ENCODE results near the gene PTPRA. TPM values are rescaled to one million over a fixed set of nuclear protein-coding genes. Genes with fewer than 3 reads are reported as not detected.
"Not testable (repeated sequence)": the region's sequence is repeated elsewhere in the genome, so short reads cannot be mapped to it uniquely, and the experiment has no call there.

Gene PTPRA
- total RNA-seq, 1 donor from 2014 or later = 54.3 TPM

DNA sequence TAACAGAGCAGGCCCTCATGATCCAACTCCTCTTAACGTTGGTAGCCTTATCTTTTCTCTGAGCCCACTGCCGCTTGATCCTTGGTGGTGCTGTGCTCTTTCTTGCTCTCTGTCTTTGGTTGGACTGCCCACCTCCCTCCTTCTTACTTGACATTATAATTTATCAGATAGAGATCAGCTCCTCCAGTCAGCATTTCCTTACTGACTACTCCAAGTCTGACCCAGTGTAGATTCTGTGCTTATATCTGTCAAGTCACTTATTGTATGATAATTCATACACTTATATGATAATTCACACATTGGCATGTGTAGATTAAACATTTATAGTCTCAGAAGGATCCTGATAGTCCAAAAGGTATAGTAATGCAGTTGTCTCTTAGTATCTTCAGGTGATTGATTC is 18.1 kb downstream of the PTPRA start:
- Mint-ChIP-seq H3K9me3 (ENCODE audit: low read depth) (peaks cover 3% of the 10 kb centered on the region), H3K4me1 (ENCODE audit: low read depth) (peaks cover 20% of the 10 kb centered on the region), H3K4me3 (ENCODE audit: unreplicated experiment) (no peak overlapping the region), H3K27me3 (ENCODE audit: low read depth) (no peaks in the 10 kb centered on the region), H3K36me3 (ENCODE audit: low read depth) (peaks cover under 1% of the 10 kb centered on the region), H3K27ac (ENCODE audit: unreplicated experiment) (no peak overlapping the region)
- DNase-seq (ENCODE audit: low spot score) = no peak
- TF ChIP-seq, protein P1, sequence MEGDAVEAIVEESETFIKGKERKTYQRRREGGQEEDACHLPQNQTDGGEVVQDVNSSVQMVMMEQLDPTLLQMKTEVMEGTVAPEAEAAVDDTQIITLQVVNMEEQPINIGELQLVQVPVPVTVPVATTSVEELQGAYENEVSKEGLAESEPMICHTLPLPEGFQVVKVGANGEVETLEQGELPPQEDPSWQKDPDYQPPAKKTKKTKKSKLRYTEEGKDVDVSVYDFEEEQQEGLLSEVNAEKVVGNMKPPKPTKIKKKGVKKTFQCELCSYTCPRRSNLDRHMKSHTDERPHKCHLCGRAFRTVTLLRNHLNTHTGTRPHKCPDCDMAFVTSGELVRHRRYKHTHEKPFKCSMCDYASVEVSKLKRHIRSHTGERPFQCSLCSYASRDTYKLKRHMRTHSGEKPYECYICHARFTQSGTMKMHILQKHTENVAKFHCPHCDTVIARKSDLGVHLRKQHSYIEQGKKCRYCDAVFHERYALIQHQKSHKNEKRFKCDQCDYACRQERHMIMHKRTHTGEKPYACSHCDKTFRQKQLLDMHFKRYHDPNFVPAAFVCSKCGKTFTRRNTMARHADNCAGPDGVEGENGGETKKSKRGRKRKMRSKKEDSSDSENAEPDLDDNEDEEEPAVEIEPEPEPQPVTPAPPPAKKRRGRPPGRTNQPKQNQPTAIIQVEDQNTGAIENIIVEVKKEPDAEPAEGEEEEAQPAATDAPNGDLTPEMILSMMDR (IDR thresholded peaks at IDR 0.05) = no peak

DNA sequence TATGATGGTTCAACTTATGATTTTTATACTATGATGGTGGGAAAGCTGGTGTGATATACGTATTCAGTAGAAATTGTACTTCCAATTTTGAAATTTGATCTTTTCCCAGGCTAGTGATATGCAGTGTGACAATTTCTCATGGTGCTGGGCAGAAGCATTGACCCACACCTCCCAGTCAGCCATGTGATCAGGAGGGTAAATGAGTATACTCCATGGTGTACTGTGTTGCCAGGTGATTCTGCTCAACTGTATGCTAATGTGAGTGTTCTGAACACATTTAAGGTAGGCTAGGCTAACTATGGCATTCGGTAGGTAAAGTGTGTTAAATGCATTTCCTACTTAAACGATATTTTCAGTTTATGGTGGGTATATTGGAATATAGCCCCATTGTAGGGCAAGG is 19.1 kb downstream of the PTPRA start:
- no peak overlapping the region for H3K27ac Mint-ChIP-seq (ENCODE audit: unreplicated experiment)
- H3K27me3 Mint-ChIP-seq (ENCODE audit: low read depth) = no peaks in the 10 kb centered on the region
- H3K4me1 Mint-ChIP-seq (ENCODE audit: low read depth) = peaks cover 20% of the 10 kb centered on the region
- TF ChIP-seq, protein P1 (IDR thresholded peaks at IDR 0.05) = no peak
- H3K9me3 Mint-ChIP-seq (ENCODE audit: low read depth) = peaks cover 10% of the 10 kb centered on the region
- H3K36me3 Mint-ChIP-seq (ENCODE audit: low read depth) = peaks cover 1% of the 10 kb centered on the region
- no peak for DNase-seq (ENCODE audit: low spot score)
- H3K4me3 Mint-ChIP-seq (ENCODE audit: unreplicated experiment) = no peak overlapping the region

DNA sequence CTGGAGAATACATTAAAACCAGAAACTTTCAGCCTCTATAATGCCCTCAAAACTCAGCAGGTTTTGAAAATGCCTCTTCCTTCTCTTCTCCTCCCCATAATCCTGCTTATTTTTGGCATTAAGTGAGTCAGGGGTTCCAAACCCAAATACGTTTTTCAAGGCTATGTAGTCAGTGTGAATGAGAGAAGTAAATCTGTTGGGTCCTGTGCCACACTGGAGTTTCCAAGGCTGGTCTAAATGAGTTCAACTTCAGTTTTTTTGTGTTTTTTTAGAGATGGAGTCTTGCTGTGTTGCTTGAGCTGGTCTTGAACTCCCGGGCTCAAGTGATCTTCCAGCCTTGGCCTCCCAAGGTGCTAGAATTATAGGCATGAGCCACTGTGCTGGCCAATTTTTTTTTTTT is 20.9 kb downstream of the PTPRA start:
- Mint-ChIP-seq H3K27me3 (ENCODE audit: low read depth) (no peaks in the 10 kb centered on the region), H3K36me3 (ENCODE audit: low read depth) (peaks cover 1% of the 10 kb centered on the region), H3K4me3 (ENCODE audit: unreplicated experiment) (no peak overlapping the region), H3K27ac (ENCODE audit: unreplicated experiment) (no peak overlapping the region), H3K9me3 (ENCODE audit: low read depth) (peaks cover 10% of the 10 kb centered on the region), H3K4me1 (ENCODE audit: low read depth) (peaks cover 20% of the 10 kb centered on the region)
- no peak for DNase-seq (ENCODE audit: low spot score)
- TF ChIP-seq, protein P1 (IDR thresholded peaks at IDR 0.05) = no peak

DNA sequence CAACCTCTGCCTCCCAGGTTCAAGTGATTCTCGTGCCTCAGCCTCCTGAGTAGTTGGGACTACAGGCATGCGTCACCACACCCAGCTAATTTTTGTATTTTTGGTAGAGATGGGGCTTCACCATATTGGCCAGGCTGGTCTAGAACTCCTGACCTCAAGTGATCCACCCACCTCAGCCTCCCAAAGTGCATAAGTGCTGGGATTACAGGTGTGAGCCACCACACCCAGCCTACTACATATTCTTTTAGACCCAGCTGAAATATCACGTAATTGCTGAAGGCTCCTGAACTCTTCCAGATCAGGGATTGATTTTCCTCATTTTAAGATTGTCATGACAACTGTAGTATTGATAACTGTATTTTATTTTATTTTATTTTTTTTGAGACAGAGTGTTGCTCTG is 21.9 kb downstream of the PTPRA start:
- not testable (repeated sequence) for H3K27me3 Mint-ChIP-seq (ENCODE audit: low read depth); H3K4me3 Mint-ChIP-seq (ENCODE audit: unreplicated experiment); DNase-seq (ENCODE audit: low spot score); H3K27ac Mint-ChIP-seq (ENCODE audit: unreplicated experiment); H3K36me3 Mint-ChIP-seq (ENCODE audit: low read depth); H3K9me3 Mint-ChIP-seq (ENCODE audit: low read depth)
- peaks cover 20% of the 10 kb centered on the region for H3K4me1 Mint-ChIP-seq (ENCODE audit: low read depth)

DNA sequence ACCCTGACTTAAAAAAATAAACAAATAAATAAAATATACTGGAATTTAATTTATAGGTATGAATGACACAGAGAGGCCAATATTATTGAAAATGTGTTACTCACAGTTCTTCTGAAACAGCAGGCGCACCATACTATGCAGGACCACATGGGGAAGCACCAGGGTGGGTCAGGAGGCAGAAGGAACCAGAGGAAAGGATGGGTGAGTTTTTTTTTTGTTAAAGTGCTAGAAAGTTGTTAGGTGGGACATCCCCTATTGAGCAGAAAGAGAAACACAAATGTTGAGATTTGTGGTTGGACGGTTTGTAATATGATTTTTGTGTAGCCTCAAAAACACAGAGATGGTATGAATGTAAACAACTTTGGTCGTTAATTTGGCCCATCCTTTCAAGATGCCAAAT is 26.0 kb downstream of the PTPRA start:
- peaks cover 10% of the 10 kb centered on the region for H3K9me3 Mint-ChIP-seq (ENCODE audit: low read depth)
- peaks cover 14% of the 10 kb centered on the region for H3K4me1 Mint-ChIP-seq (ENCODE audit: low read depth)
- peaks cover 1% of the 10 kb centered on the region for H3K36me3 Mint-ChIP-seq (ENCODE audit: low read depth)
- no peak for DNase-seq (ENCODE audit: low spot score)
- H3K27ac Mint-ChIP-seq (ENCODE audit: unreplicated experiment) = no peak overlapping the region
- no peak overlapping the region for H3K4me3 Mint-ChIP-seq (ENCODE audit: unreplicated experiment)
- H3K27me3 Mint-ChIP-seq (ENCODE audit: low read depth) = no peaks in the 10 kb centered on the region
- TF ChIP-seq, protein P1 (IDR thresholded peaks at IDR 0.05) = no peak

DNA sequence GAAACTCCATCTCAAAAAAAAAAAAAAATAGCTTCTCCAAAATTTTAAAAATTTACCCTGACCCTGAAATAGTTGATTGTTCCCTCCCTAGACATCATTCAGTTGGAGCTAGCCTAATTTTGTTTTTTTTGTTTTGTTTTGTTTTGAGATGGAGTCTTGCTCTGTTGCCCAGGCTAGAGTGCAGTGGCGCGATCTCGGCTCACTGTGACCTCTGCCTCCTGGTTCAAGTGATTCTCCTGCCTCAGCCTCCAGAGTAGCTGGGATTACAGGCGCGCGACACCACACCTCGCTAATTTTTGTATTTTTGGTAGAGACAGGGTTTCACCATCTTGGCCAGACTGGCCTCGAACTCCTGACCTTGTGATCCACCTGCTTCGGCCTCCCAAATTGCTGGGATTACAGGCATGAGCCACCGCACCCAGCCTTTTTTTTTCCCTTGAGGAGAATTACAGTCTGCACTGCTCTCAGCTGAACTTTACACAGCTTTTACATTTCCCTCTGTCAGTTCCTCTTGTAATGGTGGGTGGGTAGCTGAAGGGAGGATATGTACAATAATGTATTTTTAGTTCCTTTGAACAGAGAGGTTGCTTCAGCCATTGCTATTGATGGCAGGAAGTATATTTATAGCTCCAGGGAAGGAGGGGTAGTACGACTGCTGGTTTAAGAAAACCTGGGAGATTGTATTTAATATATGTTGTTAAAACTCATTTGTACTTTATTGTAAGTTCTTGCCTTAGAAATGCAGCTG is 27.7 kb downstream of the PTPRA start:
- H3K36me3 Mint-ChIP-seq (ENCODE audit: low read depth) = peaks cover 1% of the 10 kb centered on the region
- TF ChIP-seq, protein P1 (IDR thresholded peaks at IDR 0.05) = no peak
- H3K4me3 Mint-ChIP-seq (ENCODE audit: unreplicated experiment) = no peak overlapping the region
- H3K4me1 Mint-ChIP-seq (ENCODE audit: low read depth) = peaks cover 13% of the 10 kb centered on the region
- DNase-seq (ENCODE audit: low spot score) = no peak
- H3K9me3 Mint-ChIP-seq (ENCODE audit: low read depth) = peaks cover 8% of the 10 kb centered on the region
- no peaks in the 10 kb centered on the region for H3K27me3 Mint-ChIP-seq (ENCODE audit: low read depth)
- H3K27ac Mint-ChIP-seq (ENCODE audit: unreplicated experiment) = peak overlapping the region; percentile 36
